Limb (tissue), 2 donors: ENCODE data around the gene ZNF519.
"Not testable (repeated sequence)": the region's sequence is repeated elsewhere in the genome, so short reads cannot be mapped to it uniquely, and the experiment has no call there.

Experiments
- DNase-seq, 2 donors: peaks; one replicate each; pipeline ENCODE4 v3.0.0-alpha.2; 2016; ENCODE audit errors: extremely low spot score in 2 of 2

The ZNF519 gene

DNA sequence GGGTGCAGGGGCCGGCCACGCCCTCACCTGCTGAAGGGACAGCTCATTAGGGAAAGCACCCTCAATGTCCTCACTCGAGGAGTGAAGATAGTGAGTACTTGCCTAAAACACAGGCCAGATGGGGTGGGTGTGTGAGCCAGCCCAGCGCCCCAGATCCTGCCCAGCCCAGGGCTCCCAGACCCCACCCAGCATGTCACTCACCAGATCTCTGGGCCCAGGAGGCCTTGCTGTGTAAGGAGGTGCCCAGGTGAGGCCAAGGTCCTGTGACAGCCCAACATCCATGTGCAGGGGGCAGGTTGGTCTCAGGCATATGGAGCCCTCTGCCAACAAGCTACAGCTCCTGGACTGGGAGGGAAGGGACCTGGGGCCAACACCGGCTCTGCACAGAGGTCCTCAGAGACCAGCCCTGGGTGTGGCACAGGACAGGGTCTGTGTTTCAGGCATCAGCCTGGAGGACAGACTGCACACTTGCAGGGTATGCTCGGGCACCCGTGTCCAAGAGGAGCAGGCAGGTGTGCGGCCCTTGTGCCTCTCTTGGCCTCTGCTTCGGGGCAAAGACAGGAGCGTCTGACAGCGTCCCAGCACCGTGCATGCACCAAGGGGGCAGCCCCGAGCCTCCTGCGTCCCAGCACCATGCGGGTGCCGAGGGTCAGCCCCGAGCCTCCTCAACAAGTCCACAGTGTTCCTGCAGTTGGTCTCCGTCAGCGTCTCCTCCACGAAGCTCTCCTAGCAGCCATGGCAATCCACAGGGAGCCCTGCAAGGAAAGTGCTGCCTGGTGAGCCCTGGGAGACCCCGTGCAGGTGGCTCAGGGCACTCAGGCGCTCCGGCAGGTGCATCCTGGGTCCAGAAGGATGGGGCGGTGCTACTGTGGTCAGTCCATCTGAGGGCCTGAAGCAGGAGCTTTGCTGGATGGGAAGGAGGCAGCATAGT, 16.0 kb upstream of the ZNF519 start:
- DNase-seq, result not testable (repeated sequence)

DNA sequence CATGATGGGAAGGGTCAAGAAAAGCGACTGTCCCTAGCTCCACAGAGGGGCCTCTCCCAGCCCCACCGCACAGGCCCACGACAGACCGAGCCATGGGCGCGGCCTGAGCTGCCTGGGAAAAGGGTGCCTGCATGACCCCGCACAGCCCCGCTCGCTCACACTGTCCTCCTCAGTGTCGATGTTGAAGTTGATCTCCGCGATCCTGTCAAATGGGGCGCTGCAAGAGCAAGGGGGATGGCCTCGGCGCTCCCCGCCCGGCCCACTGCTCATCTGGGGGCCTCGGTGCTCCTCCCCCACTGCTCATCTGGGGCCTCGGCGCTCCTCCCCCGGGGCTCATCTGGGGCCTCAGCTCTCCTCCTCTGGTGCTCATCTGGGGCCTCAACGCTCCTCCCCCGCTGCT, 14.5 kb upstream of the ZNF519 start:
- DNase-seq, result not testable (repeated sequence)

DNA sequence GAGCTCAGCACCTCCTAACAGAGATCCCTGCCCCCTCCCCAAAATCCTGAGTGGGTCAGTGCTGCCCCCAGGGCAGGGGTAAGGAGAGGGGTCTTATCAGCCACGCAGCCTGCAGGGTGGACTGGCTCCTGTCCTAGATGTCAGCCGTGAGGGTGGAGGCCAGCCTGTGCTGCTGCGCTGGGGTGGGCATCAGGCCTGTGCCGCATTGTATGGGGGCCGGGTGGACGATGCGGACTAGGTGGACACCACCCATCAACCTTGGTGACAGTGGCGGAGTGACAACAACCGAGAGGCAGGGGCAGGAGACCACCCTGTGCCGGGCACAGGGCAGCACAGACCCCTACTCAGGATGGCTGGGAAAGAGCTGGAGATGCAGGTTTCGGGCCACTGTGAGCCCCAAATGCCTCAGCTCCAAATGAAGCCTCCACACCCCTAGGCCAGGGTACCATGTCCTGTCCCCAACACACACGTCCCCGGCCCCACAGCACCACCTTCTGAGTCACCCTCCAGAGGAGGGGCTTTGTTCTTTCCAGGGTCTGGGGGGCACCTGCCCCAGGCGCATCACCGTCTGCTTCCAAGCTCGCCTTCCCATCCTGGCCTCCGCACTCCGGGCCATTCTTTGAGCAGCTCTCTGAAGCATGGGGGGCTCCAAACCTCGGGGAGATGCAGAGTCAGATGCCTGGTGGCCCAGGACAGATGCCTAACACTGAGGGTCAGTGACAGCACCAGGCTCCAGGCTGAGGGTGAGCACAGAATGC, 13.5 kb upstream of the ZNF519 start:
- DNase-seq, result not testable (repeated sequence)

DNA sequence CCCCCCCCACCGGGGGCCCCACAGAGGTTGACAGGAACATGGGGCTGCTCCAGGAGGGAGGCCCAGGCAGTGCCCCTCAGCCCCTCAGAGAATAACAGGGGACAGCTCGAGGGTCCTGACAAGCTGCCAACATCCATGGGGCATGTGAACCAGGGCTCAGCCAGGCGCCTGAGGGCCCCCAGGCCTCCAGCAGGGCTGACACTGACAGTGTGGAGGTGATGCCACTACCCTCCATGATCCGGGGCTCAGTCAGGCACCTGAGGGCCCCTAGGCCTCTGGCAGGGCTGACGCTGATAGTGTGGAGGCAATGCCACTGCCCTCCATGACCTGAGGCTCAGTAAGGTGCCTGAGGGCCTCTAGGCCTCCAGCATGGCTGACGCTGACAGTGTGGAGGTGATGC, 12.8 kb upstream of the ZNF519 start:
- DNase-seq, result not testable (repeated sequence)

DNA sequence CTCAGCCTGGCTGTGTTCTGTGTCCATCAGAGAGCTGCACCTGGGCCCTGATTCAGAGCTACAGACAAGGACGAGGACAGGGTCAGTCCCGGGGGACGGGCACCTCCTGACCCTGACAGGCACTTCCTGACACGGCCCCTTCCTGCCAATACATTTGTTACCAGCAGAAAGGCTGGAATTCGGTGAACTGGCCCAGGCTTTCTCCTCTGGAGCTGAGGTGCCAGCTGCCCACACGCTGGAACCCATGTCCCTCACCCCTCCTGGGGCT, 12.3 kb upstream of the ZNF519 start:
- no peak for DNase-seq

DNA sequence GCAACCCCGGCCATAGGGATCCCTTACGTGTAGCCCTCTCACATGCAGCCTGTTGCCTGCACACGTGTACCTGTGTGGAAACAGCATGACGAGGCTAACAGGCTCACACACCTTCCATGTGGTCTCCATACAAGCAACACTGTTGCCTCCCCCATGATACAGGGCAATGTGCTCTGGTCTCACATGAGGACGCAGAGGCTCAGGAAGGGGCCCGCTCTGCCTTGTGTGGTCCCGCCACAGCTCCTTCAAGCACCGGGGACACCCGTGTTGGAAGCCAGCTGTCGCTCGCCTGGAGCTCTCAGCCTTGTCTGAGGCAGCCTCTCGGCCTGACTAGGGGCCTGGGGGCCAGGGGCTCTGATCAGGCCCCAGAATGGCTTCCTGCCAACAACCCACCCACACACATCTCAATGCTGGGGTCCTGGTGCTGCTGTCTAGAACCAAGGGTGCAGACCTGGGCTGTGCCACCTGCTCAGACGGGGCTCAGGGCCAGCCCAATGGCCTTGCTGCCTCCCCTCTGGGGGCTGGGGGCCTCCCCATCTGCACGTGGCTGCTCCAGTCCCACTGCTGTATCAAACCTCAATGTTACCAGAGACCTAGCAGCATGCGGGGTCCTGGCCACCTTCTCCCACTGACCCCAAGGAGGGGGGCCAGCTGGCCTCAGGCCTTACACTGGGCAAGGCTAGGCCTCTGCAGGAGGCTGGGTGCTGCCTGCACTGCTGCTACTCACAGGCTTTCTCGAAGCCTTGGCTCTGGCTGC, 11.8 kb upstream of the ZNF519 start:
- not testable (repeated sequence) for DNase-seq

DNA sequence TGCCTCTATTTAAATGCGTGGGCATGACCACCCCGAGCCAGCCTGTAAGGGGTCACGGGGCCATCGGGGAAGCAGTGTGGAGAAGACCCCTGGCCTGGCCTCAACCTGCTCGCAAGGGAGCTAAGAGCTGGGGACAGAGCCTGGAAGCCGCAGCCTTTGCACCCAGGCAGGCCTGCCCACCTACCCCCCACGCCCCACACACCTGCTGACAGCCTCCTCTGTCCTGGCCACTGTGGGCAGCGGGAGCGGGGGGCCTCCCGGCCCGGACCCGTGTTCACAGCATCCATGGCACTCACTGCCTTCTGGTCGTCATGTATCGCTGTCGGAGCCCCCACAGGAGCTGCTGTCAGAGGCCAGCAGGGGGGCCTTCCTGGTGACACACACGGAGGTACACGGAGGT, 11.2 kb upstream of the ZNF519 start:
- DNase-seq, result not testable (repeated sequence)

DNA sequence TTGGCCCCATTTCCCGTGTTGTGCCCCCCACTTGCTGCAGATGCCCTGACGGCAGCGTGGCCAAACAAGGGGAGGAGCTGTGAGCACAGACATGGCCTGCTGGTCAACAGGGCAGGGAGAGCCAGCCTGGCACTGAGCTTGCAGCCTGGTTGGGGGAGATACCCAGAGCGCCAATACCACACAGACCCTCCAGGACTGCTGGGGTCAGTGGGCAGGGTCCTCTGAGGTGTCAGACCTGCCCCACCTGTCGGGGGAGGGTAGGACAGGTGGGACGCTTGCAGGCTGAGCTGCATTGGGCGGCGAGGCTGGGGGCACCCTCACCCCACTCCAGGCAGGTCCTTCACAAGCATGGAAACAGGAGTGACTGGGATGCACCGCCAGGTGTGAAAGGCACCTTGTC, 9.9 kb upstream of the ZNF519 start:
- DNase-seq, result not testable (repeated sequence)

DNA sequence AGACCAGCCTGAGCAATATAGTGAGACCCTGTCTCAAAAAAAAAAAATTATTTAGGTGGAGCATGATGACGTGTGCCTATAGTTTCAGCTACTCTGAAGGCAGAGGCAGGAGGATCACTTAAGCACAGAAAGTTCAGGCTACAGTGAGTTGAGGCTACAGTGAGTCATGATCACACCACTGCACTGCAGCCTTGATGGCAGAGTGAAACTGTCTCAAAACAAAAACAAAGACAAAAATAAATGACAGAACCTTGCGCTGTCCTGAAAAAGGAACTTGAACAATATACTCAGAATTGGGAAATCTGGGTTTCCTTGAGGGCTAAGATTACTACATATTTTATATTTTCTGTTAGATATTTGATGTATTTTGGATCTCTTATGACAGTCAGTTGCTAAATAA, 7.3 kb upstream of the ZNF519 start:
- DNase-seq, result not testable (repeated sequence)

DNA sequence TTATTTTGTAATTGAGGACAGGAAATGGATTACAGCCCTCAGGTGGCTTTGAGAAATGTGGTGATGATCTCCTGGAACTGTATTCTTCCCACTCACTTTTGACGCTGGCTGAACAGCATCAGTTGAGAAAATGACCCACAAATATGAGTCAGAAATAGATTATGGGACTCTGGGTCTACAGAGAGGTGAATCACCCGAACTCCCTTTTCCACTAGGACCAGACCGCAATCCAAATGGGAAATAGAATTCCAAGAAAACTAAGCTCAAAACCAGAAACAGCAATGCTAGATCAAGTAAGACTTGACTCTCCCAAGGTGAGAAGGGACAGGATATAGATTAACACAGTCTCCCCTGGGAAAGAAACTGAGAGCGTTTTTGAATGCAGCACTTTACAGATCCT, 5.7 kb upstream of the ZNF519 start:
- DNase-seq, result not testable (repeated sequence)

DNA sequence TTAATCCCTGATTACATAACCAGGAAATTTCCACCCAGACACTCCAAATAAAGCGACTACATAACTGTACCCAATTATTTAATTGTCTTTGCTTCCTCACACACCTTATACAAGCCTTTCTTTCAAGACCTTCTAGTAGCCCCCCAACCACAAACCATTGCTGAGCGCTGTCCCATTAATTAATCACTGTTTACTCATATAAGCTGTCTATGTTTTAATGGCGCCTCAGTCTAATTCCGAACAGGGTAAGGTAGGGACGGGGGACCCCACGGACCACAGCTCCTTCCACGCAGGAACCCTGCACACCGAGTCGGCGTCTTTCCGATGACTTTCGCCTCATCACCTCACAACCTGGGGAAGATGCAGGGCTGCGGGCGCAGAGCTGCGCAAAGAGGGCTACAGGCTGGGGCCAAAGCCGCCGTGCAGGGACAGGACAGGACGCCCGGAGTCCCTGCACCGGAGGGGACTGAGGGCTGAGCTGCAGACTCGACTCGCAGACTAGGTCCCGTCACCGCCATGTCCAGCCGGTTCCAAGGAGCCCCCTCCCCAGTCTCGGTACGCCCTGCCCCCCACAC, 452 bp downstream of the ZNF519 start:
- not testable (repeated sequence) for DNase-seq

DNA sequence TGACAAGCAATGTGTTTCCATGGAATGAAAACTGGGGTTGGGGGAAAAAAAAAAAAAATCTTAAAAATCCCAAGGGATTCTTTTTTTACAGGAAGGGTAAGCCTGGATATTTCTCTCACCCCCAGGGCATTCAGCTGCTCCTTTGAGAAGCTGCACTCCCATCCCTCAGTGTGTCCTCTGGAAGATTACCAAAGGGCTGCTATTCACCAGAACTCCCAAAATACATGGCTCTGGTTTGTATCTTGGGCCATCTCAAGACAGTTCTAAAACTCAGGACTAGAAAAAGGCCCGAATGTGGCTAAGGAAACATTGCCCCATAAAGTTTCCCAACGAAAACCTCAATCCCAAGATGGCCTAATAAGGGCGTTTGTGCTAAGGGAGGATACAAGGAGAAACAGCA, 1.4 kb downstream of the ZNF519 start:
- DNase-seq, result not testable (repeated sequence)

DNA sequence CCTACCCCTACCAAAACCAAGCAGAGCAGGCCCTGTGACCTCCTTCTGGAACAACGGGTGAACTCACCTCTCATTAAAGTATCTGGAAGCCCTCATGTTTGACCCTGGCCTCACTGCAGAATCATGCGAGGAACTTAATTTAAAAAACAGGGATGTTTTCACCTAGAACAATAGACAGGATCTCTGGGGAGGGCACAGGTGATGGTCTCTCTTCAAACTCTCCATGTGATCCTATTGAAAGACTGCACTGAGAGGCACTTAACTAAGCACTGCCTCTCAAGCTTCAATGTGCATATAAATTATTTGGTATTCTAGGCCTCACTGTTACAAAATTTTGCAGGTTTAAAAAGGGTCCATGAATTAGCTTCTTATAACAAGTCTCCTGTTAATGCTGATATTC, 7.5 kb downstream of the ZNF519 start:
- DNase-seq, result no peak

DNA sequence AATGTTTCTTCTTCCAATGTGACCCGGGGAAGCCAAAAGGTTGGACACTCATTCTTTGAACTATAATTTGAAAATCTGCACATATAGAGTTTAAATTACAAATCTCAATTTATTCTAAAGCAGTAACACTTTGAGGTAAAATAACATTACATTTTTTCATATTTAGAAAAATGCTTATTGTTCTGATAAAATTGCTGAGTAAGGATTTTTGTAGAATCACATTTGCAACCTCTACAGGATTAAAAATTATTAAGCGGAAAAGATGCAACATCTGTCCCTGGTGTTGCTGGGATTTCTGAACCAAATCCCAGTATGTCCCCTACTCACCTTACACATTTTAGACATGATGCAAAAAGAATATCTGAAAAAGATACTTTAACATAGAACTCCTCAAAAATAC, 10.1 kb downstream of the ZNF519 start:
- no peak for DNase-seq

DNA sequence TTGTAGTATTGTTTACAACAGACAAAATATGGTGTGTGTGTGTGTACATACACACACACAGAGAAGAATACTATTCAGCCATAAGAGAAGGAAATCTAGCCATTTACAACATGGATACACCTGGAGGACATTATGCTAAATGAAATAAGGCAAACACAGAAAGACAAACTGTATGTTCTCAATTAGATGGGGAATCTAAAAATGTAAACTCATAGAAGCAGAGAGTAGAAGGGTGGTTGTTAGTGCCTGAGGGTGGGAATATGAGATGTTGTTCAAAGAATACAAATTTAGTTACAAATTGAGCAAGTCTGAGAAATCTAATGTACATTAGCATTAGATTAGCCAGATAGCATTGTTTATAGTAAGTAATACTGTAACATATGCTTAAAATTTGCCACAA, 11.3 kb downstream of the ZNF519 start:
- no peak for DNase-seq

DNA sequence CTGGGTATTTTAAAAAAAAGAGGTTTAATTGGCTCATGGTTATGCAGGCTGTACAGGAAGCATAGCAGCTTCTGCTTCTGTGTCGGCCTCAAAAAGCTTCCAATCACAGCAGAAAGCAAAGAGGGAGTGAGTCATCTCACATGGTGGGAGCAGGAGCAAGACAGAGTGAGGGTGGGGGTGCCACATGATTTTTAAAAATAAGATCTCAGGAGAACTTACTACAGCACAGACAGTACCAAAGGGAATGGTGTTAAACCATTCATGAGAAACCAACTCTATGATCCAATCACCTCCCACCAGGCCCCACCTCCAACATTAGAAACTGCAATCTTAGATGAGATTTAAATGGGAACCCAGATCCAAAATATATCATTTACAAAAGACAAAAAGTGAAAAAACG, 14.6 kb downstream of the ZNF519 start:
- no peak for DNase-seq

DNA sequence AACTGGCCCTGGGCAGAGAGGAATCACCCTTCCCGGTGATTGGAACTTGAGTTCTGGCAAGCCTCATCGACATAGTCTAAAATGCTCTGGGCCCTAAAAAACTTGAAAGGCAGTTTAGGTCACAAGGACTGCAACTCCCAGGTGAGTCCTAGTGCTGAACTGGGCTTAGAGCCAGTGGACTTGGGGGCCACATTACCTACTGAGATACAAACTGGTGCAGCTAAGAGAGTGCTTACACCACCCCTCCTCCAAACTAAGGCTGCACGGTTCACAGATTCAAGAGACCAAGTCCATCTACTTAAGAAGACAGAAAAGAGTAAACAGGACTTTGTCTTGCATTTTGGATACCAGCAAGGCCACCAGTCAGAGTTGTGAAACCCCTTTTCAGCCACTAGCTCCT, 25.3 kb downstream of the ZNF519 start:
- DNase-seq, result no peak

DNA sequence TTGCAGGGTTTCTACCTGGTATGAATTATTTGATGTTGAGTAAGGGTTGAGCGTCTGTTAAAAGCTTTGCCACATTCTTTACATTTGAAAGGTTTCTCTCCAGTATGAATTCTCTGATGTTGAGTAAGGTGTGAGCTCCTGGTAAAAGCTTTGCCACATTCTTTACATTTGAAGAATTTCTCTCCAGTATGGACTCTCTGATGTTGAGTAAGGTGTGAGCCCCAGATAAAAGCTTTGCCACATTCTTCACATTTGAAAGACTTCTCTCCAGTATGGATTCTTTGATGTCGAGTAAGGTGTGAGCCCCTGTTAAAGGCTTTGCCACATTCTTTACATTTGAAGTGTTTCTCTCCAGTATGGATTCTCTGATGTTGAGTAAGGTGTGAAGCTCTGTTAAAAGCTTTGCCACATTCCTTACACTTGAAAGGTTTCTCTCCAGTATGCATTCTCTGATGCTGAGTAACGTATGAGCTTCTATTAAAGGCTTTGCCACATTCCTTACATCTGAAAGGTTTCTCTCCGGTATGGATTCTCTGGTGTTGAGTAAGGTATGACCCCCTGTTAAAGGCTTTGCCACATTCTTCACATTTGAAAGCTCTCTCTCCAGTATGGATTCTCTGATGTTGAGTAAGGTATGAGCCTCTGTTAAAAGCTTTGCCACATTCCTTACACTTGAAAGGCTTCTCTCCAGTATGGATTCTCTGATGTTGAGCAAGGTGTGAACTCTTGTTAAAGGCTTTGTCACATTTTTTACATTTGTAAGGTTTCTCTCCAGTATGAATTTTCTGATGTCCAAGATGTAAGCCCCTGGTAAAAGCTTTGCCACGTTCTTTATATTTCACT, 27.1 kb downstream of the ZNF519 start:
- DNase-seq, result no peak

DNA sequence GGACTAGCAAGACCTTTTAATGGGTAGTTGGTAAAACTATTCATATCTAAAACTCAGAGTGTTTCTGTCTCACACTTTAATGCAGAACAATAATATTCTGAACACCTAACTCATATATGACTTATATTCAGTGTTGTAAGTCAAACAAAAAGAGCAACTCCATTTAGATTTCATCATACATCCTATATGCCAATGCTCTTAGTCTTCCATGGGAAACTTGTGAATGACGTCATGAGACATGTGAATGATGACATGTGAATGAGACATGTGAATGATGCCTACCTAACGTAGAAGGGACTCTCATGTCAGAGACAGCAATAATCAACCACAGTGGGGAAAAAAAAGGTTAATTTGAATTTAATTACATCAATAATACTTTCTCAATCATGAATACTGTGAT, 28.0 kb downstream of the ZNF519 start:
- DNase-seq, result no peak

DNA sequence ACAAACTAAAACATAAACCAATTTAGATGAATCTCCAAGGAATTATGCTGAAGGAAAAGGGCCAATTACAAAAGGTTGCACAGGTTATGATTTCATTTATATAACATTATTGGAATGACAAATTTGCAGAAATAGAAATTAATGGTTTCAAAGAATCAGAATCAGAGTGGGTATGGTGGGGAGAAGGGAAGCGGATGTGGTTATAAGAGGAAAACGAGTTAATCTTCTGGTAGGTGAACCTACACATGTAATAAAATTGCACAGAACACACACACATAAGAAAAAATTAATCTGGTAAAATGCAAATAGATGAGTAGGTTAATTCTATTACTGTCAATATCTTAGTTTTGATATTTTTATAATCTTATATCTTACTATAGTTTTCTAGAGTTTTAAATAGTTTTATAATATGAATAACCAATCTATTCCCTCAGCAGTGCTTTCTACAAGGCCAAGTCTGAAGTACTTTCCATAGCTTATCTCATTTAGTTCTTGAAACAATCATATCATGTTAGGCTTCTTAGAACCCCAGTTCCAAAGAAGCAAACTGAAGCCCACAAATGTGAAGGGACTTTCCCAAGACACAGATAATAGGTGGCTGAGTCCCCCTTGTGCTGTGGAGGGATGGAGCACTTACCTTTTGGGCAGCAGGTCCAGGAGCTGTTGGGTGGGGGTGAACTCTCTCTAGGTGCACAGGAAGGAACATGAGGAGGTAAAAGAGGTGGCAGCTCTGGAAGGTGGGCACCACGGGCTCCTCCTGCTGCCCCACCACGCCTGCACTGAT, 31.5 kb downstream of the ZNF519 start:
- DNase-seq, result no peak
